ENCODE data around the gene DICER1.
A peak's percentile ranks its signal among the peaks of the same experiment; 100 is the strongest.

Gene DICER1

DNA sequence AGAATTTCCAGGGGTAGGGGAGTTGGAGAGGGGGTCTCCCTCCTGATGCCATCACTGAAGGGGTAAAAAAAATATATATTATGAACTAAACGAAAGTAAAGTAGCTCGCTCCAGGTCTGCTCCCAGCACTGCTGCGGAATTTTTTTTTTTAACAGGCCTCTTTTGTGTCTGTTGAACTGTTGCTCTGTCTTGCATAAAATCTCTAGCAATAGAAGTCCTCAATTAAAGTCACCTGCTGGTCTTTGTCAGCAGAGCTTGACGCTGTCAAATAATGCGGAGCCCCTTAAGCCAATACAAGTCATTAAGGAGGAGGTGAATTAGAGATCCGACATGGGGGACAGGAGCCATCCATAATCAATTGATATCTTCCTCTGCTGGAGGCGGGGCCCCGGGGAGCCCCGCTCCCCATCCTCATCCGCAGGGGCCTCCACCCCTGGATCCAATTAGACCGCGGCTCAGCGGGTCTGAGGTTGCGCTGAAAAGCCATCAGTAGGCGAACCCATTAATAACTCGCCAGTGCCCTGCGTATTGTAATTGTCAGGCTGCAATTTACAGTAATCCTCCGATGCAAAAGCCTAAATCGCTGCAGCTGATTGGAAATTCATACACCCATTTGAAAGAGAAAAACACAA, 85.6 kb downstream of the DICER1 start:
- Mint-ChIP-seq H3K9me3 (no peaks in the 10 kb centered on the region), H3K27ac (no peak overlapping the region), H3K36me3 (no peaks in the 10 kb centered on the region), H3K4me1 (no peaks in the 10 kb centered on the region), H3K4me3 (no peak overlapping the region), H3K27me3 (peaks cover 3% of the 10 kb centered on the region)

- Mint-ChIP-seq H3K9me3 (no peaks in the 10 kb centered on the region), H3K27me3 (peaks cover 1% of the 10 kb centered on the region), H3K36me3 (no peaks in the 10 kb centered on the region), H3K4me3 (no peak overlapping the region), H3K27ac (no peak overlapping the region), H3K4me1 (no peaks in the 10 kb centered on the region)
These were observed 86.4 kb downstream of the DICER1 start for GRCh38 chr14:95070748-95071435.

DNA sequence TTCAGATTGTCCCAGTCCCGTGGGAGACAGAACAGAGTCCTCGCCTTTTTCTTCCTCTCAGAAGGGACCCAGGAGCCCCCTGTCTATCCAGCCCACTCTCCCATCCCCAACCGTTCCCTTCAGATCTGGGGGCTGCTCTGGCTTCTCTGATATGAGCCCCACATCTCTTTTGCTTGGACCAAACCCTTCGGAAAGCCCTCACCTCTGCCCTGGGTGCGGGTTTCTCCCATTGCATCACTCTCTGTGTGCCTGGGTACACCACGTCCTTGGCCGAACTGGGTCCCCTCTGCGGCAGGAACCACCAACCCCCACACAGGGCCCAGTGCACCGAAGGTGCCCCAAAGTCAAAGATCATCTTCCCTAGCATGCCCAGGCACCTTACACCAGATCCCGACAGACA, 87.8 kb downstream of the DICER1 start:
- Mint-ChIP-seq H3K4me1 (no peaks in the 10 kb centered on the region), H3K4me3 (no peak overlapping the region), H3K9me3 (no peaks in the 10 kb centered on the region), H3K27me3 (peaks cover 1% of the 10 kb centered on the region), H3K36me3 (no peaks in the 10 kb centered on the region), H3K27ac (no peak overlapping the region)

DNA sequence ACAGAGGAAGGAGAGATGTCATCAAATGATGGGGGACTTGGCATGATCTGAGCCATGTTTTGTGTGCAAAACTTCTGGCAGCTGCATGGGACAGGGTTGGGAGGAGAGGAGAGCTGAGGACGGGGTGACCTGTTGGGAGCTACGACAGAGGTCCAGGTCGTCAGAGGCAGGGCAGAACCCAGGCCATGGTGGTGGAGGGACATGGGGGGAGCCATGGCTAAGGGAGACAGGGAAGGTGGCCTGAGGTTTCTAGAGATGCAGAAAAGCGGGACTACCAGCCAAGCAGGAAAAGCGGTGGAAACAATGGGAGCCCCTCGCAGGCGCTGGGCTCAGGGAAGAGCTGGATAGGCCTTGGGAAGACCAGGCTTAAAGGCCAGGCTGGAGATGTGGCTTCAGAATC, 88.3 kb downstream of the DICER1 start:
- H3K36me3 Mint-ChIP-seq: no peaks in the 10 kb centered on the region
- H3K4me3 Mint-ChIP-seq: no peak overlapping the region
- H3K9me3 Mint-ChIP-seq: no peaks in the 10 kb centered on the region
- peaks cover 1% of the 10 kb centered on the region for H3K27me3 Mint-ChIP-seq
- H3K27ac Mint-ChIP-seq: peak overlapping the region; percentile 13
- H3K4me1 Mint-ChIP-seq: no peaks in the 10 kb centered on the region

- Mint-ChIP-seq H3K4me1 (no peaks in the 10 kb centered on the region), H3K9me3 (no peaks in the 10 kb centered on the region)
These were observed 88.8 kb downstream of the DICER1 start for GRCh38 chr14:95068521-95068920.

GRCh38 chr14:95068080-95068479, 89.2 kb downstream of the DICER1 start:
- no peak overlapping the region for H3K27ac Mint-ChIP-seq
- H3K9me3 Mint-ChIP-seq: no peaks in the 10 kb centered on the region
- H3K4me1 Mint-ChIP-seq: no peaks in the 10 kb centered on the region
- no peaks in the 10 kb centered on the region for H3K36me3 Mint-ChIP-seq
- H3K4me3 Mint-ChIP-seq: no peak overlapping the region
- peaks cover 1% of the 10 kb centered on the region for H3K27me3 Mint-ChIP-seq

More at GRCh38 chr14:95068521-95068920, 88.8 kb downstream of the DICER1 start:
- H3K36me3 Mint-ChIP-seq: no peaks in the 10 kb centered on the region
- H3K27ac Mint-ChIP-seq: no peak overlapping the region
- no peak overlapping the region for H3K4me3 Mint-ChIP-seq
- H3K27me3 Mint-ChIP-seq: peaks cover 1% of the 10 kb centered on the region

- Mint-ChIP-seq H3K36me3 (no peaks in the 10 kb centered on the region), H3K27ac (no peak overlapping the region), H3K9me3 (no peaks in the 10 kb centered on the region), H3K4me3 (no peak overlapping the region), H3K27me3 (peaks cover 1% of the 10 kb centered on the region), H3K4me1 (no peaks in the 10 kb centered on the region)
These were observed 89.8 kb downstream of the DICER1 start for GRCh38 chr14:95067526-95067925.

DNA sequence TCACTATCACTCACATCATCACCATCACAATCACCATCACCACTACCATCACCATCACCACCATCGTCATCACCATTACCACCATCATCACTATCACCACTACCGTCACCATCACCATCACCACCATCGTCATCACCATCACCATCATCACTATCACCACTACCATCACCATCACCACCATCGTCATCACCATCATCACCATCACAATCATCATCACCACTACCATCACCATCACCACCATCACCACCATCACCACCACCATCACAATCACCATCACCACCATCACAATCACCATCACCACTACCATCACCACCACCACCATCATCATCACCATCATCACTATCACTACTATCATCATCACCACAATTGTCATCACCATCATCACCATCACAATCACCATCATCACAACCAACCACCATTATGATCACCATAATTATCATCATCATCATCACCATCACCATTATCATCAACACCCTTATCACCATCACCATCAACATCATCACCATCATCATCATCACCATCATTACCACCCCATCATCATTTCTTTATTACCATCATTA, 90.8 kb downstream of the DICER1 start:
- H3K4me3 Mint-ChIP-seq: no peak overlapping the region
- no peaks in the 10 kb centered on the region for H3K36me3 Mint-ChIP-seq
- no peak overlapping the region for H3K27ac Mint-ChIP-seq
- no peaks in the 10 kb centered on the region for H3K27me3 Mint-ChIP-seq
- no peaks in the 10 kb centered on the region for H3K4me1 Mint-ChIP-seq
- no peaks in the 10 kb centered on the region for H3K9me3 Mint-ChIP-seq

DNA sequence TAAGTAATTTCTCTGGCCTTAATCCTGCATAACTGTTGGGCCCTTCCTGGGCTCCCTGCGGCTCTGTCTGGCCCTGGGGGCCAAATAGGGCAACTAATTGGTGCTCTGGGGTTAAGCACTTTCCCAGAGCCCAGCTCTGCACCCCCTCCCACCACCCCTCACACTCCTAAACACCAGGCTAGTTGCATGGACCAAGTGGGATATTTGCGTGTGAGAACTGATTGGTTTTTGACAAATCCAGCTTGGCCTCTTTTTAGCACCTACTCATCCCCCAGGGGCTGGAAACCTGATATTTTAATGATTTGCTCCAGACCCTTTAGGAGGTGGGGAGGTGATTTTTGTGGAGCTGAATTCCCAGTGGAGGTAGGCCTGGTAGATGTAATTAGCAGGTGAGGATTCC, 91.9 kb downstream of the DICER1 start:
- H3K36me3 Mint-ChIP-seq: no peaks in the 10 kb centered on the region
- H3K4me3 Mint-ChIP-seq: no peak overlapping the region
- no peaks in the 10 kb centered on the region for H3K27me3 Mint-ChIP-seq
- H3K27ac Mint-ChIP-seq: no peak overlapping the region
- no peaks in the 10 kb centered on the region for H3K4me1 Mint-ChIP-seq
- no peaks in the 10 kb centered on the region for H3K9me3 Mint-ChIP-seq

GRCh38 chr14:95064734-95065133, 92.6 kb downstream of the DICER1 start:
- Mint-ChIP-seq H3K4me3 (no peak overlapping the region), H3K27me3 (no peaks in the 10 kb centered on the region), H3K36me3 (no peaks in the 10 kb centered on the region), H3K27ac (no peak overlapping the region), H3K4me1 (no peaks in the 10 kb centered on the region), H3K9me3 (no peaks in the 10 kb centered on the region)

GRCh38 chr14:95064256-95064655, 93.1 kb downstream of the DICER1 start:
- Mint-ChIP-seq H3K4me3 (no peak overlapping the region), H3K27me3 (no peaks in the 10 kb centered on the region), H3K36me3 (no peaks in the 10 kb centered on the region), H3K4me1 (no peaks in the 10 kb centered on the region), H3K9me3 (no peaks in the 10 kb centered on the region), H3K27ac (no peak overlapping the region)

- no peaks in the 10 kb centered on the region for H3K36me3 Mint-ChIP-seq
- H3K9me3 Mint-ChIP-seq: no peaks in the 10 kb centered on the region
- H3K4me1 Mint-ChIP-seq: no peaks in the 10 kb centered on the region
- no peak overlapping the region for H3K4me3 Mint-ChIP-seq
- no peaks in the 10 kb centered on the region for H3K27me3 Mint-ChIP-seq
- no peak overlapping the region for H3K27ac Mint-ChIP-seq
These were observed 93.9 kb downstream of the DICER1 start for GRCh38 chr14:95063391-95063790.

GRCh38 chr14:95062946-95063345, 94.4 kb downstream of the DICER1 start:
- Mint-ChIP-seq H3K4me3 (no peak overlapping the region), H3K27me3 (no peaks in the 10 kb centered on the region), H3K9me3 (no peaks in the 10 kb centered on the region), H3K4me1 (no peaks in the 10 kb centered on the region), H3K27ac (no peak overlapping the region), H3K36me3 (no peaks in the 10 kb centered on the region)

DNA sequence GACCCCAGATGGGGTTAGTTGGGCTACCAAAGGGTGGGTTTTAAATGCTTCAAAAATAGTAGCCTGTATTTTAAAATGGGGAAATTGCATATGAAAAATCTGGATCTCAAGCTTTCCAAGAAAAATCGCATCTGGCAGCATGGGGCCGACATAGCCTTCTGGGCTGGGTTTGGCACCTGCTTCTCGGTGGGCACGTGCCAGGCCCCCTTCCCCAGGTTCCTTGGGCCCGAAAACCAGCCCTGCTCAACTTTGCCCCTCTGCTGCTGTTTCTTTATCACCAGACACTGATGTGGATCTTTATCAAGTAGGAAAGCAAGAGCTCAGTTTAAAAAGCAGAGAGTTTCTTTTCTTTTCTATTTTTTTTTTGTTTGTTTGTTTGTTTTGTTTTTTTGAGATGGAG, 95.1 kb downstream of the DICER1 start:
- no peaks in the 10 kb centered on the region for H3K9me3 Mint-ChIP-seq
- no peak overlapping the region for H3K4me3 Mint-ChIP-seq
- H3K4me1 Mint-ChIP-seq: no peaks in the 10 kb centered on the region
- no peaks in the 10 kb centered on the region for H3K36me3 Mint-ChIP-seq
- no peak overlapping the region for H3K27ac Mint-ChIP-seq
- no peaks in the 10 kb centered on the region for H3K27me3 Mint-ChIP-seq

DNA sequence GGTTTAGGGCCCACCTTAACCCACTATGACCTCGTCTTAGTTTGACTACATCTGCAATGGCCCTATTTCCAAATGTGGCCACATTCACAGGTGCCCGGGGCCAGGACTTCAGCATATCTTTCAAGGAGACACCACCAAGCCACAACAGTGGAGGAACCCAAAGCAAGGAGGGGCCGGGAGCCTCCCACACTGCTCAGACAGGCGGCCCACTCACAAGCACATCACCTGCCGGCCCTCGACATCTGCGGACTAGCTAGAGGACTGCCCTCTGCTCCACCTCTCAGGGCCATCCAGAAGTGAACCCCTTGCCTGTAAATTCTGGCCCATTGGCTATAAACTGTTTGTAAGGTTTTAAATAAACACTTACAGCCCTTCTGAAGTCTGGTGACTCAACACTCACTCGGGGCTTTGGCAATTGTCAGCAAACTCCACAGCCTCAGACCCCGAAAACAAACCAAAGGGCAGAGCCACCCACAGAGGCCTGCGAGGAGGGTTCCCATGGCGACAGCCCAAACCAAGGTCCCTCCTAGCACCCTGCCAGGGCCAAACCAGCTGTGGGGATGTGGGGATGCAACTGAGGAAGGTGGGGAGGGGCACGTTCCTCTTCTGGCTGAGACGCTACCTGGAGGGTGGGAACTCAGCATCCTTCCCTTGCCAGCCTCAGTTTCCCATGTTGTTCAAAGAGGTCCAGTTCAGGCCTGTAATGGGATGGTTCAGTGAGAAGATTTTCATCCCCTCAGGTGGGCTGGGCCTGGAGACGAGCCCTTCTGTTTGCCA, 95.8 kb downstream of the DICER1 start:
- Mint-ChIP-seq H3K27me3 (no peaks in the 10 kb centered on the region), H3K27ac (no peak overlapping the region), H3K9me3 (no peaks in the 10 kb centered on the region), H3K4me1 (no peaks in the 10 kb centered on the region), H3K36me3 (no peaks in the 10 kb centered on the region), H3K4me3 (no peak overlapping the region)

DNA sequence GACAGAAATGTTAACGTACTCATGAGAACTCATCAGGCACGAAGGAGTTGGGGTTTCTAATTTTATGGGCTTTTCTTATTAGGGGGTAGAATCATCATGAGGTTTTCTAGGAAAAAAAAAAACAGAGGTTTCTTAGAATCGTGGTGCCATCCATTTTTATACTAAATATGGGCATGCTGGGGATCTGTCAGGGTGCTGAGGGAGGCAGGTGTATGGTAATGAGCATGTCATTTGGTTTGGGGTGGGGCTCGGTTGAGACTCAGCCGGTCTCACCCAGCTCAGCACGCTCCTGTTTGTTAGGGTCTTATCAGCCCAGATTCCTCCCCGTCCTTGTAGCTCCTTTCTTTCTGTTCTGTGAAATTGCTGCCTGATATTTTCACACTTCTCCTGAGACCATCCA, 98.2 kb downstream of the DICER1 start:
- Mint-ChIP-seq H3K27ac (no peak overlapping the region), H3K36me3 (no peaks in the 10 kb centered on the region), H3K4me1 (no peaks in the 10 kb centered on the region), H3K27me3 (no peaks in the 10 kb centered on the region), H3K9me3 (no peaks in the 10 kb centered on the region), H3K4me3 (no peak overlapping the region)
